EL (cell line): ENCODE data around the gene IRF2BP1.
A peak's percentile ranks its signal among the peaks of the same experiment; 100 is the strongest.

Source experiments
- DNase-seq: peaks from one replicate; pipeline ENCODE4 v3.0.0-alpha.2; 2016

IRF2BP1 gene

DNA sequence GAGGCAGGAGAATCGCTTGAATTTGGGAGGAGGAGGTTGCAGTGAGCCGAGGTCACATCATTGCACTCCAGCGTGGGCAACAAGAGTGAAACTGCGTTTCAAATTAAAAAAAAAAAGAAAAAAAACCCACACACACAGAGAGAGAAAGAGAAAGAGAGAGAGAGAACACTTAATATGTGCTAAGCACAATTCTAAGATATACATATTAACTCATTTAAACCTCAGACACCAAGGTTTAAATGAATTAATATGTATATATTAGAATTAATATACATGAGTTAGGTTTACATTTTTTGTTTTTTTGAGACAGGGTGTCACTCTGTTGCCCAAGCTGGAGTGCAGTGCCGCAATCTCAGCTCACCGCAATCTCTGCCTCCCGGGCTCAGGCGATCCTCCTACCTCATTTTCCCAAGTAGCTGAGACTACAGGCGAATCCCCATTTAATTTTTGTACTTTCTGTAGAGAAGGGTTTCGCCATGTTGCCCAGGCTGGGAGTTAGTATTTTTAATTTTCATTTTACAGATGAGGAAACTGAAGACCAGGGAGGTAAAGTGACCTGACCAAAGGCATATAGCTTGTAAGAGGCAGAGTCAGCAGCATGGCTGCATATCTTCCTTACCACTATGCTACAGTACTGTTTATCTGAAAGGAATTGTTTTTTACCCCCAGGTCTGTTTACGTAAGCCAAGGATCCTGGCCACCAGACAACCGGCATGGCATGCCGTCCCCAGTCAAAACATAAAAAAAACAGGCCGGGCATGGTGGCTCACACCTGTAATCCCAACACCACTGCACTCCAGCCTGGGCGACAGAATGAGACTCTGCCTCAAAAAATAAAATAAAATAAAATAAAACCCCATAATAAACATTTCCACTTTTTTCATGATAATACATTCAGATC, 25.3 kb downstream of the IRF2BP1 start:
- DNase-seq, result no peak

DNA sequence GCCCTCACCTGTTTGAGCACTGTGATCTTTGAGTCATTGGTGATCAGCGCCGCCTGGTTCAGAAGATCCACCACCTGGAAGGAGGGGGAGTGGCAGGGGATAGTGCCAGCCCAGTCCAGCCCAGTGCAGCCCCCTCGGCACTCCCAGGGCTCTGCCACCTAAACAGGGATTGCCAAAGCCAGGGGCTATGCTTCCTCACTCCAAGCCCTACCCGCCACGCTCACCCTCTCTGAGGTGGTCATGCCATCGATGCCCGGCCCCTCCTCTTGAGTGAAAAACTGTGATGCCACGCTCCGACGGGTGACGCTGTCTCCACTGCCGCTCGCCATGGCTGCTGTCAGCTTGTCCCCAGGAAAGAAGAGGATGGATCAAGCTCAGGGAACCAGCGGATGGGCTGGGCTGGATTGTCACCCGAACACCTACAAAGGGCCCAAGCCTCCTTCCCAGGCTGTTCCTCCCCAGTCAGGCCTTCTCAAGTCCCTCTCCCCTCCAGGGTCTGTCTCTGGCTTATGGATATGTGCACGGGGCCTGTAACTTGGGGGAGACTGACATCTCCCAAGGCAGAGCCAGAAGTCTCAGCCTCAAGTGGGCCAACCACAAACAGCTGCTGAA, 31.7 kb downstream of the IRF2BP1 start:
- no peak for DNase-seq

DNA sequence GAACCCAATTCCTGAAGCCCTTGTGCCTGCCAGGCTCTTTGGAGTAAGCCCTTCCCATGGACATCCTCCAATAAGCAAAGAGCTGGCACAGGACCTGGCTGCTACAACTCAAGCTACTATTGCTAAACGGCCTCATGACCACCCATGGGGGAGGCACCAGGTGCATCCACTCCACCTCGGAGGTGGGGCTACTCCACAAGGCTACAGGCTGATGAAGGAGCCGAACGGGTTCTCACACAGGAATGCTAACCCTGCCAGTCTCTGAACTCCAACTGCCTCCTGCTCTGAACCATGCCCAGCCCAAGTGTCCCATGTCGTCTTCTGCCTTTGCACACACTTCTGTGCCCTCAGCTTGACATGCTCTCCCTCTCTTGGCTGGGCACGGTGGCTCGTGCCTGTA, 33.0 kb downstream of the IRF2BP1 start:
- DNase-seq, result no peak

DNA sequence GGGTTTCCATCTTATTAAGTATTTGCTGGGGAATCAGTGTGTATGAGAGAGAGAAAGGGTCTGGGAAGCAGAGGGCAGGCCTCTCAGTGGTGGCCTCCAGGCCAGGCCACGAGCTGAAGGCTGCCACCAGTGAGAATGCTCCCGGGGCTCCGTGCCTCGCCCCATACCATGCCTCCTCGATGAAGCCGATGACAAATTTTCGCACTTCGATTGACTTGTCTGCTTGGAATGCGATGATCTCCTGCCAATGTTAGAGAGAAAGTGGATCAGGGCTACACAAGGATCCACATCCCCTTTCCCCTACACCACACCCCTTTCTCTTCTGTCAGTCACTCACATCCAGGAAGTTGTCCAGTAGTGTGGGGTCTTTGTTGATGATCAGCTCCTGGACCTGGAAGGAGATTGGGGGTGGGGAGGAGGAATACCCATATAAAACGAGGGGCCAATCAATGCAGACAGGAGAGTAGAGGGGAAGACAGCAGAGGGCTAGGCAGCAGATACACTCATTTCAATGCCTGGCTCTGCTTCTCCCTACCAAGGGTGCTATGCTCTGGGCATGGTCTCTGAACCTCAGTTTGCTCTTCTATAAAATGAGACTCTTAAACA, 33.7 kb downstream of the IRF2BP1 start:
- DNase-seq, result peak; percentile 87

DNA sequence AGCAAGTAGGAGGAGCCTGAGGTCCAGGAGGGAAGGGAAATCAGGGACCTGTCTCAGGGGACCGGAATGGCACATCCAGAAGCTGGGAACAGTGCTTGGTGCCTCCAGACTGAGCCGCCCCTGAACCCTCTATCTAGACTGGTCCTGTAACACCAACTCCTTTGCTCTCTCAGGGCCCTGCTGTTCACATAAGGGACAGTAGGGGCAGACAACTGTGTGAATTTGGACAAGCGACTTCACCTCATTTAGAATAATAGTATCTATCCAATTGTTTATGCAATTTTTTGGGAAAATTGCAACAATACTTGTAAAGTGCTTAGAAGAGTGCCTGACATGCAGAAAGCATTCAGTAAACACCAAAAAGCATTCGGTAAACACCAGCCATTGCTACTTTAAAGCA, 37.0 kb downstream of the IRF2BP1 start:
- DNase-seq, result no peak

DNA sequence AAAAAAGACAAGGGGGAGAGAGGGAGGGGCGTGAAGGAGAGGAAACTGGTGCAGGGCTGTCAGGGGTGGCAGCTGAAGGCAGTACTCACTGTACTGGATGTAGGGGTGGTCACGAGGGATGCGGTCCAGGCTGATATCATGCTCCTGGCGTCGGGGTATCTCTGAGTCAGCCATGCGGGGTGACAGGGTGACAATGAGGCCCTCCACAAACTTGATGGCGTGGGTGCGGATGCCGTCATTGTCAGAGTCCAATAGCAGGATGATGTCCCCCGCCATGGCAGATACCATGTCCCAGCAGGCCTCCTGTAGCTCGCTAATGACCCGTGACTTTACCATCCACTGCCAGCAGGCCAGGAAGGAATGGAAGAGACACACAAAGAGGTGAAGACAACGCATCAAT, 38.3 kb downstream of the IRF2BP1 start:
- no peak for DNase-seq

DNA sequence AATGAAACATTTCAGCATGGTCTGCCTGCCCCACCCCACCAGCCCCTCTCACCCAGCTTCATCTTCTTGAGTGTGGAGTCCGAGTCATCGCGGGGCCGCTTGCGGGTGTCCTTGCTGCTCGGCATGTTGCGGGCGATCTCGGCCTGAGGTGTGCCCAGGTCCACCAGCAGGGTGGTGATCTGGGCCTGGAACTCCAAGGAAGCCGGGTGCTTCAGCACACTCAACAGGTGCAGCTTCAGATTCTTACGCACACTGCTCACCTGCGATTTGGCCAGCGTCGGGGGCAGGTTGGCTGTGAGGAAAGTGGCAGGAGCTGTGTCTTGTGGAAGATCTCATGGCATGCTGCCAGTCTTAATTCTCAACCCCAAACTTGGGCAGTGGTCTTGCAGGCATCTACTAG, 43.7 kb downstream of the IRF2BP1 start:
- DNase-seq, result no peak

DNA sequence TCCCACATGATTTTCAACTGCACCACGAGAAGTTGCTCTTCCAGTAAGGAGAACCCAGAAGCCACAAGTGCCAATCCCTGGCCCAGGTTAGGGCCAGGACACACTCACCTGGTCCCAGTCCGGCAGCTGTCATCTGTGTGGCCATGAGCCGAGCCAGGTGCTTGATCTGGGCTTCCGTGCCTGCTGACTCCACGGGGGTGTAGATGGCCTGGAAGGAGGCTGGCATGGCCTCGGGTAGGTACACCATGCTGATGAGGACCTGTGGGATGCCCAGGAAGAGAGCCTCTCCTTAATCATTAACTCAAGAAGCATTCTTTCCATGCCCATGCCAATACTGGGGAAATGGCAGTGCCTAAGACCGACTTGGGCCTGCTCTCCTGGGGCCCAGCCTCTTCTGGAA, 51.0 kb downstream of the IRF2BP1 start:
- no peak for DNase-seq
